ENCODE data around the gene CABP2.
"Not testable (repeated sequence)": the region's sequence is repeated elsewhere in the genome, so short reads cannot be mapped to it uniquely, and the experiment has no call there.

The CABP2 gene

GRCh38 chr11:67519726-67520125 is 3.5 kb downstream of the CABP2 start:
- Histone ChIP-seq H3K4me3 (ENCODE audit: low read length) (no peak overlapping the region), H3K27ac (ENCODE audit: low read depth, low read length) (no peak overlapping the region), H3K4me2 (ENCODE audit: low read length) (no peak overlapping the region), H3K4me1 (ENCODE audit: control insufficient read depth, low read length) (no peaks in the 10 kb centered on the region), H3K79me2 (ENCODE audit: control insufficient read depth, low read length) (no peaks in the 10 kb centered on the region), H3K9me2 (replicated peaks; ENCODE audit: control insufficient read depth, low read length) (no peaks in the 10 kb centered on the region), H3F3A (ENCODE audit: control insufficient read depth, insufficient read depth) (no peaks in the 10 kb centered on the region), H3K27me3 (ENCODE audit: control insufficient read depth, low read length) (peaks cover 7% of the 10 kb centered on the region; the same call in 1 of the 2 replicates), H3K36me3 (ENCODE audit: control insufficient read depth, low read length) (no peaks in the 10 kb centered on the region), H3K9me3 (ENCODE audit: control insufficient read depth, insufficient read depth, low read length) (no peaks in the 10 kb centered on the region), H4K20me1 (ENCODE audit: control insufficient read depth, insufficient read depth, low read depth, low read length) (no peaks in the 10 kb centered on the region)
- TF ChIP-seq EZH2phosphoT487 (IDR thresholded peaks at IDR 0.05; ENCODE audit: borderline replicate concordance, low read length): no peak

GRCh38 chr11:67517784-67518552 is 5.3 kb downstream of the CABP2 start:
- Histone ChIP-seq H3K27ac (ENCODE audit: low read depth, low read length) (no peak overlapping the region), H3K4me3 (ENCODE audit: low read length) (no peak overlapping the region), H4K20me1 (ENCODE audit: control insufficient read depth, insufficient read depth, low read depth, low read length) (no peaks in the 10 kb centered on the region), H3K79me2 (ENCODE audit: control insufficient read depth, low read length) (no peaks in the 10 kb centered on the region), H3K27me3 (ENCODE audit: control insufficient read depth, low read length) (peaks cover 17% of the 10 kb centered on the region), H3K9me2 (replicated peaks; ENCODE audit: control insufficient read depth, low read length) (no peaks in the 10 kb centered on the region), H3K4me2 (ENCODE audit: low read length) (no peak overlapping the region), H3K9me3 (ENCODE audit: control insufficient read depth, insufficient read depth, low read length) (no peaks in the 10 kb centered on the region), H3K4me1 (ENCODE audit: control insufficient read depth, low read length) (no peaks in the 10 kb centered on the region), H3F3A (ENCODE audit: control insufficient read depth, insufficient read depth) (no peaks in the 10 kb centered on the region), H3K36me3 (ENCODE audit: control insufficient read depth, low read length) (no peaks in the 10 kb centered on the region)
- TF ChIP-seq EZH2phosphoT487 (IDR thresholded peaks at IDR 0.05; ENCODE audit: borderline replicate concordance, low read length) (no peak), CTCF (IDR thresholded peaks at IDR 0.05; ENCODE audit: low read depth, low read length, poor library complexity, severe bottlenecking) (no peak)

- Histone ChIP-seq H3K4me1 (ENCODE audit: control insufficient read depth, low read length) (no peaks in the 10 kb centered on the region), H3K9me3 (ENCODE audit: control insufficient read depth, insufficient read depth, low read length) (no peaks in the 10 kb centered on the region), H3K79me2 (ENCODE audit: control insufficient read depth, low read length) (no peaks in the 10 kb centered on the region), H3K4me3 (ENCODE audit: low read length) (no peak overlapping the region), H3K27me3 (ENCODE audit: control insufficient read depth, low read length) (peaks cover 23% of the 10 kb centered on the region), H3K4me2 (ENCODE audit: low read length) (no peak overlapping the region), H4K20me1 (ENCODE audit: control insufficient read depth, insufficient read depth, low read depth, low read length) (no peaks in the 10 kb centered on the region), H3K36me3 (ENCODE audit: control insufficient read depth, low read length) (no peaks in the 10 kb centered on the region), H3K27ac (ENCODE audit: low read depth, low read length) (no peak overlapping the region), H3K9me2 (replicated peaks; ENCODE audit: control insufficient read depth, low read length) (no peaks in the 10 kb centered on the region), H3F3A (ENCODE audit: control insufficient read depth, insufficient read depth) (no peaks in the 10 kb centered on the region)
- TF ChIP-seq EZH2phosphoT487 (IDR thresholded peaks at IDR 0.05; ENCODE audit: borderline replicate concordance, low read length): no peak
- no peak for TF ChIP-seq CTCF (IDR thresholded peaks at IDR 0.05; ENCODE audit: low read depth, low read length, poor library complexity, severe bottlenecking)
Measured at GRCh38 chr11:67516806-67517205, 6.4 kb downstream of the CABP2 start.

GRCh38 chr11:67514116-67514515 is 9.1 kb downstream of the CABP2 start:
- Histone ChIP-seq H3K4me1 (ENCODE audit: control insufficient read depth, low read length) (peaks cover 2% of the 10 kb centered on the region), H3K4me3 (ENCODE audit: low read length) (no peak overlapping the region), H3K4me2 (ENCODE audit: low read length) (no peak overlapping the region), H4K20me1 (ENCODE audit: control insufficient read depth, insufficient read depth, low read depth, low read length) (no peaks in the 10 kb centered on the region), H3K36me3 (ENCODE audit: control insufficient read depth, low read length) (no peaks in the 10 kb centered on the region), H3K27me3 (ENCODE audit: control insufficient read depth, low read length) (peaks cover 28% of the 10 kb centered on the region), H3K27ac (ENCODE audit: low read depth, low read length) (no peak overlapping the region), H3F3A (ENCODE audit: control insufficient read depth, insufficient read depth) (no peaks in the 10 kb centered on the region), H3K9me2 (replicated peaks; ENCODE audit: control insufficient read depth, low read length) (no peaks in the 10 kb centered on the region), H3K9me3 (ENCODE audit: control insufficient read depth, insufficient read depth, low read length) (no peaks in the 10 kb centered on the region), H3K79me2 (ENCODE audit: control insufficient read depth, low read length) (no peaks in the 10 kb centered on the region)
- TF ChIP-seq EZH2phosphoT487 (IDR thresholded peaks at IDR 0.05; ENCODE audit: borderline replicate concordance, low read length) (no peak), CTCF (IDR thresholded peaks at IDR 0.05; ENCODE audit: low read depth, low read length, poor library complexity, severe bottlenecking) (no peak)

- not testable (repeated sequence) for H3K9me3 ChIP-seq (ENCODE audit: control insufficient read depth, insufficient read depth, low read length); H3K36me3 ChIP-seq (ENCODE audit: control insufficient read depth, low read length); H3K9me2 ChIP-seq (replicated peaks; ENCODE audit: control insufficient read depth, low read length); H3K27ac ChIP-seq (ENCODE audit: low read depth, low read length); H3K4me2 ChIP-seq (ENCODE audit: low read length); H3F3A ChIP-seq (ENCODE audit: control insufficient read depth, insufficient read depth); H3K4me3 ChIP-seq (ENCODE audit: low read length); H4K20me1 ChIP-seq (ENCODE audit: control insufficient read depth, insufficient read depth, low read depth, low read length)
- H3K79me2 ChIP-seq (ENCODE audit: control insufficient read depth, low read length): peaks cover 12% of the 10 kb centered on the region
- H3K4me1 ChIP-seq (ENCODE audit: control insufficient read depth, low read length): peaks cover 14% of the 10 kb centered on the region
- peaks cover 28% of the 10 kb centered on the region for H3K27me3 ChIP-seq (ENCODE audit: control insufficient read depth, low read length)
Measured at GRCh38 chr11:67511558-67511957, 11.7 kb downstream of the CABP2 start.
